Measurements from ENCODE around the gene OAS2.
A peak's percentile ranks its signal among the peaks of the same experiment; 100 is the strongest.

OAS2 gene

GRCh38 chr12:113007166-113007565 is 28.8 kb downstream of the OAS2 start:
- peak; percentile 52 for DNase-seq (ENCODE audit: low read depth)
- no peak for TF ChIP-seq CTCF (IDR thresholded peaks at IDR 0.05; ENCODE audit: insufficient read depth, low read depth, low read length, missing control alignments)
- no peak overlapping the region for H3K4me3 ChIP-seq (ENCODE audit: low read length)

GRCh38 chr12:113010701-113011100 is 32.4 kb downstream of the OAS2 start:
- TF ChIP-seq CTCF (IDR thresholded peaks at IDR 0.05; ENCODE audit: insufficient read depth, low read depth, low read length, missing control alignments) = no peak
- H3K4me3 ChIP-seq (ENCODE audit: low read length) = no peak overlapping the region
- no peak for DNase-seq (ENCODE audit: low read depth)

- no peak for DNase-seq (ENCODE audit: low read depth)
- no peak for TF ChIP-seq CTCF (IDR thresholded peaks at IDR 0.05; ENCODE audit: insufficient read depth, low read depth, low read length, missing control alignments)
- no peak overlapping the region for H3K4me3 ChIP-seq (ENCODE audit: low read length)
Measured at GRCh38 chr12:113014565-113014964, 36.2 kb downstream of the OAS2 start.

- no peak for TF ChIP-seq CTCF (IDR thresholded peaks at IDR 0.05; ENCODE audit: insufficient read depth, low read depth, low read length, missing control alignments)
- DNase-seq (ENCODE audit: low read depth) = no peak
- no peak overlapping the region for H3K4me3 ChIP-seq (ENCODE audit: low read length)
Measured at GRCh38 chr12:113016796-113017195, 38.5 kb downstream of the OAS2 start.

- no peak overlapping the region for H3K4me3 ChIP-seq (ENCODE audit: low read length)
- DNase-seq (ENCODE audit: low read depth) = peak; percentile 75
- no peak for TF ChIP-seq CTCF (IDR thresholded peaks at IDR 0.05; ENCODE audit: insufficient read depth, low read depth, low read length, missing control alignments)
Measured at GRCh38 chr12:113019025-113019424, 40.7 kb downstream of the OAS2 start.

- peak; percentile 47 for DNase-seq (ENCODE audit: low read depth)
Measured at GRCh38 chr12:113021500-113021899, 43.2 kb downstream of the OAS2 start.

More at GRCh38 chr12:113021500-113021899, 43.2 kb downstream of the OAS2 start:
- TF ChIP-seq CTCF (IDR thresholded peaks at IDR 0.05; ENCODE audit: insufficient read depth, low read depth, low read length, missing control alignments) = no peak
- no peak overlapping the region for H3K4me3 ChIP-seq (ENCODE audit: low read length)

Data from epithelial cell of esophagus (primary cell).